Endothelial cell (in vitro differentiated cells): ENCODE results near the gene GTSE1. TPM values are rescaled to one million over a fixed set of nuclear protein-coding genes. Genes with fewer than 3 reads are reported as not detected.

Source experiments
- DNase-seq: peaks from one replicate; pipeline ENCODE4 v3.0.0; 2021; ENCODE audit warnings: low spot score
- H3K27ac Mint-ChIP-seq: one replicate; pipeline ENCODE4 v1.8.0; 2021; ENCODE audit warnings: mixed read lengths, inconsistent platforms; ENCODE audit not compliant: unreplicated experiment
- H3K27me3 Mint-ChIP-seq: one replicate; pipeline ENCODE4 v1.8.0; 2021; ENCODE audit warnings: mild to moderate bottlenecking, moderate library complexity, mixed read lengths, inconsistent platforms; ENCODE audit not compliant: unreplicated experiment
- H3K36me3 Mint-ChIP-seq: one replicate; pipeline ENCODE4 v1.8.0; 2021; ENCODE audit warnings: mild to moderate bottlenecking, low read depth, mixed read lengths, inconsistent platforms; ENCODE audit not compliant: unreplicated experiment
- H3K4me1 Mint-ChIP-seq: one replicate; pipeline ENCODE4 v1.8.0; 2021; ENCODE audit warnings: mild to moderate bottlenecking, mixed read lengths, inconsistent platforms; ENCODE audit not compliant: unreplicated experiment
- H3K4me3 Mint-ChIP-seq: one replicate; pipeline ENCODE4 v1.8.0; 2021; ENCODE audit warnings: mild to moderate bottlenecking, mixed read lengths, inconsistent platforms; ENCODE audit not compliant: unreplicated experiment
- H3K9me3 Mint-ChIP-seq: one replicate; pipeline ENCODE4 v1.8.0; 2021; ENCODE audit warnings: mixed read lengths, inconsistent platforms; ENCODE audit not compliant: unreplicated experiment
- total RNA-seq: library from RNA; stranded (reverse); fragmentation: NEBNext Ultra II Directional; extraction: Animal tissue kit (Norgen Biotek cat#: 25700); gene quantifications from one replicate; pipeline ENCODE4 v1.2.1, GENCODE V29; 2021; ENCODE audit not compliant: unreplicated experiment
- TF ChIP-seq, protein P1 (sequence below): fragments of 200-600 bp; sonication (generic); IDR thresholded peaks from one replicate; pipeline ENCODE4 v1.5.0; 2021; ENCODE audit warnings: antibody characterized with exemption; ENCODE audit not compliant: unreplicated experiment

GTSE1 gene
- total RNA-seq, 1 donor from 2014 or later, result 8.2 TPM

GRCh38 chr22:46370584-46371291, 74.1 kb downstream of the GTSE1 start:
- H3K4me3 Mint-ChIP-seq, result no peak overlapping the region
- TF ChIP-seq, protein P1, sequence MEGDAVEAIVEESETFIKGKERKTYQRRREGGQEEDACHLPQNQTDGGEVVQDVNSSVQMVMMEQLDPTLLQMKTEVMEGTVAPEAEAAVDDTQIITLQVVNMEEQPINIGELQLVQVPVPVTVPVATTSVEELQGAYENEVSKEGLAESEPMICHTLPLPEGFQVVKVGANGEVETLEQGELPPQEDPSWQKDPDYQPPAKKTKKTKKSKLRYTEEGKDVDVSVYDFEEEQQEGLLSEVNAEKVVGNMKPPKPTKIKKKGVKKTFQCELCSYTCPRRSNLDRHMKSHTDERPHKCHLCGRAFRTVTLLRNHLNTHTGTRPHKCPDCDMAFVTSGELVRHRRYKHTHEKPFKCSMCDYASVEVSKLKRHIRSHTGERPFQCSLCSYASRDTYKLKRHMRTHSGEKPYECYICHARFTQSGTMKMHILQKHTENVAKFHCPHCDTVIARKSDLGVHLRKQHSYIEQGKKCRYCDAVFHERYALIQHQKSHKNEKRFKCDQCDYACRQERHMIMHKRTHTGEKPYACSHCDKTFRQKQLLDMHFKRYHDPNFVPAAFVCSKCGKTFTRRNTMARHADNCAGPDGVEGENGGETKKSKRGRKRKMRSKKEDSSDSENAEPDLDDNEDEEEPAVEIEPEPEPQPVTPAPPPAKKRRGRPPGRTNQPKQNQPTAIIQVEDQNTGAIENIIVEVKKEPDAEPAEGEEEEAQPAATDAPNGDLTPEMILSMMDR, result no peak
- peaks cover 10% of the 10 kb centered on the region for H3K4me1 Mint-ChIP-seq
- H3K9me3 Mint-ChIP-seq, result peaks cover under 1% of the 10 kb centered on the region
- peaks cover 14% of the 10 kb centered on the region for H3K27me3 Mint-ChIP-seq
- H3K27ac Mint-ChIP-seq, result no peak overlapping the region
- no peak for DNase-seq
- H3K36me3 Mint-ChIP-seq, result peaks cover 4% of the 10 kb centered on the region

- peaks cover 10% of the 10 kb centered on the region for H3K4me1 Mint-ChIP-seq
- TF ChIP-seq, protein P1, result no peak
- peaks cover 4% of the 10 kb centered on the region for H3K9me3 Mint-ChIP-seq
- peaks cover 17% of the 10 kb centered on the region for H3K27me3 Mint-ChIP-seq
- H3K4me3 Mint-ChIP-seq, result no peak overlapping the region
- no peak overlapping the region for H3K27ac Mint-ChIP-seq
- DNase-seq, result no peak
- peaks cover 12% of the 10 kb centered on the region for H3K36me3 Mint-ChIP-seq
Observed at GRCh38 chr22:46371623-46372226, 75.1 kb downstream of the GTSE1 start.

DNA sequence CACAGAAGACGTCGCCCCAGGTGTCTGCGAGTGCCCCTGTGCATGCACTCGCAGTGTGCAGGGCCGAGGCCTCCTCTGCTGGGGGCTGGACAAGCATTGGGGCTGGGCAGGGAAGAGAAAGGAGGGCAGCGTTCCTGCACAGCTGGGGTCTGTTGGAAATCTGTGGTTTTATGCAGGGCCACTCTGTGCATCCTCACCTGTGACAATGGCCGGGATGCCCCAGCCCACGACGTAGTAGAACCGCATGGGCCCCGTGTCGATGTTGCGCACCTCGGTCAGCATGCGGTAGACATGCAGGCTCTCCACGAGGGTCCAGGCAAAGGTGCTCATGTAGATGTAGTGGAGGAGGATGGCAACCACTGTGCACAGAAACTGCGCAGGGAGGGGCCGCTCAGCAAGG, 76.0 kb downstream of the GTSE1 start:
- TF ChIP-seq, protein P1, result no peak
- Mint-ChIP-seq H3K27me3 (peaks cover 17% of the 10 kb centered on the region), H3K4me1 (peaks cover 10% of the 10 kb centered on the region), H3K9me3 (peaks cover 4% of the 10 kb centered on the region), H3K4me3 (no peak overlapping the region), H3K36me3 (peaks cover 14% of the 10 kb centered on the region), H3K27ac (no peak overlapping the region)
- DNase-seq, result no peak

DNA sequence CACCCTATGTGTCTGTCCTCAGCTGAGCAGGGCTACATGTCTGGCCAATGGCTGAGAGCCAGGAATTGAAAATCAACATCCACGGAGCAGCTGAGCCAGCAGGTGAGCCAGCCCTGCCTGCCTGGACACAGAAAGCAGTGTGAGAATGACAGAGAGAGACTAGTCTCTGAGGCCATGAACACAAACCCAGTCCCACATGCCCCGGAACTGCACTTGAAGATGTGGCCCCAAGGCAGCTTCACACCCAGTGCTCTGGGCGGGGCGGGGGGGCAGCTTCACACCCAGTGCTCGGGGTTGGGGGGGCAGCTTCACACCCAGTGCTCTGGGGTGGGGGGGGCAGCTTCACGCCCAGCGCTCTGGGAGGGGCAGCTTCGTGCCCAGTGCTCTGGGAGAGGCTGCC, 76.5 kb downstream of the GTSE1 start:
- Mint-ChIP-seq H3K27ac (no peak overlapping the region), H3K27me3 (peaks cover 17% of the 10 kb centered on the region), H3K9me3 (peaks cover 4% of the 10 kb centered on the region), H3K4me1 (peaks cover 10% of the 10 kb centered on the region), H3K36me3 (peaks cover 14% of the 10 kb centered on the region), H3K4me3 (no peak overlapping the region)
- DNase-seq, result no peak
- TF ChIP-seq, protein P1, result no peak

DNA sequence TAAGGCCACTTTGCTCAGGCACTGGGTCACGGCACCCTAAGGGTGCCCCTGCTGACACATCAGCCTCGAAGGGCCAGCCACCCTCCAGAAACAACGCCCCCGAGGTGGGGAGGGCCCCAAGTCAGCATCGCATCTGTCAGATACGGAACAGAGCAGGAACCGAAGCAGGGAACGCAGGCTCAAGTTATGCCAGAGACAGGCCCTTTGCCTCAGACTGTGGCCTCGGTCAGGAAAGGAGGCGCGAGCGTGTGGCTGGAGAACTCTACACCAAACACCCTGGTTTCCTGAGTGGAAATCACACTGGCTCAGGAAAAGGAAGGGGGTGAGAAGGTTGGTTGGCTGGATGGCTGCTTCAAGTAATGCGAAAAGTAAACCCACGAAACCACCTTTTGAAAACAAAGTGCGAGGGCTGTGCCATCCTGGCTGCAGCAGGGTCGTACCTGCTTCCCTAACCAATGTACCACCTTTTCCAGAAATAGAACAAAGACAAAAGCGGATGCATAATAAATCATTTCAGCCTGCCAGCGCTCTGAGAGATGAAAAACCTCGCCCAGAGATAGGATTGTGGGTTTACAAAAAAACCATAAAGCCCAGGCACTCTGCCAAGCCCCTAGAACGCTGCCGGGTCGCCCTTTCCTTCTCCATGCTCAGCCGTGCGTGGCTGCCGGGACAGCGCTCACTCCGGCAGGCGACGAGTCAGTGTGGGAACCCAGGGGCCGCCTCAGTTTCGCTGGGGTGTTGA, 77.4 kb downstream of the GTSE1 start:
- peaks cover 4% of the 10 kb centered on the region for H3K9me3 Mint-ChIP-seq
- H3K36me3 Mint-ChIP-seq, result peaks cover 14% of the 10 kb centered on the region
- H3K27me3 Mint-ChIP-seq, result peaks cover 17% of the 10 kb centered on the region
- peak overlapping the region; percentile 21 for H3K4me3 Mint-ChIP-seq
- no peak for DNase-seq
- H3K4me1 Mint-ChIP-seq, result peaks cover 10% of the 10 kb centered on the region
- no peak overlapping the region for H3K27ac Mint-ChIP-seq
- TF ChIP-seq, protein P1, result no peak
